ENCODE data around the gene AKTIP.
"Not testable (repeated sequence)": the region's sequence is repeated elsewhere in the genome, so short reads cannot be mapped to it uniquely, and the experiment has no call there.

Gene AKTIP

GRCh38 chr16:53502331-53503269, at the start of gene AKTIP:
AKTIP (minus strand) TSS chr16:53503209; CDS start chr16:53500259, 2,950 bp downstream.
- DNase-seq, result peak in 1 of 2 donors; percentile 28

DNA sequence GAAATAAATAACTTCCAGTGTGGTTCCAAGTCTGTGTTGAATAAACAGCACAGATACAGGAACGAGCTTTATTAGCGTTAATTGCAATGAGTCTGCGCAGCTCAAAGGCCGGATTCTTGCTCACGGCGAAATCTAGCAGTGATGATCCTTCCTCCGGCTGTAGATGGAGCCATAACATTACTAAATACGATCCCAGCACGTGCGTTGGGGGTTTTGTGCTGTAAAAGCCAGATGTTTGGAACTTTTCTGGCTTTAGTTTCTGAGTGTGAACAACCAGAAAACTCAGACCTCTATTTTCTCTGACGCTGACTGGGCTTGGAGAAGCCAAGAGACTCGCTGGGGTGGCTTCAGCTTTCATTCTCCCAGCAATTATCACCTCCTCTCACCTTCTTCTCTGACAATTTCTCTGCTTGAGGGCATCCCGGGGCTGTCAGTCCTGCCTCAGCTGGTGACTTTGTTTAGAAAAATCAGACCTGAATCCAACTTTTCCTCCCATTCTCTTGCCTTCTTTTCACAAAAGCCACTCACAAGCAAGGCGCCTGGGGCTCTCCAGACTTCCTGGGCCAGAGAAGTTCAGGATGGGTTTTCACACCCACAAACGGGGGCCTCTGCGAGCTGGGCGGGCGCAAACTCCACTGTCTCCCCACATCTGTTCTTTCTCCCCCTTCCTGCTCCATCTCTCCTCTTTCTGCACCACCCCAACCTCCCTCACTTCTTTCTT, 47.1 kb upstream of the AKTIP start:
- peak; percentile 34 to 47 for DNase-seq

GRCh38 chr16:53546988-53547391, 44.0 kb upstream of the AKTIP start:
- no peak for DNase-seq

GRCh38 chr16:53545433-53545832, 42.4 kb upstream of the AKTIP start:
- DNase-seq, result peak; percentile 31 to 37

DNA sequence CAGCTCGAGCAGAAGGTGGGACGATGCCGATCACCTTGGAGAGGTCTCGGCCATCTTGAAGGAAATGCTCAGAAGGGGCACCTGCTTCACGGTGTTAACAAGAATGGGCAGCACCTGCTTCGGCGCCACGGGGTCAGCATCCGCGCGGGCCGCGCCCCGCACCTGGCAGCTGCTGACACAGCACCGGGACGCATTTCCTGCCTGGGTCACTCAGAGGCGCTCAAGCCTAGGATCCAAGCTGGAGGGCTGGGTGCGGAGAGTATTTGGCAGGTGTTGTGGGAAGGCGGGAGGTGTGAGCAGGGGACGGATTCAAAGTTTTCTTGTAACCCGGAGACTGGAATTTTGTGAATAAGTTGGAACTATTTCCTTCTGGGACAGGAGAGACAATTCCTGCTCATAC, 39.3 kb upstream of the AKTIP start:
- no peak for DNase-seq

- DNase-seq, result no peak
These were observed 38.3 kb upstream of the AKTIP start for GRCh38 chr16:53541326-53541725.

DNA sequence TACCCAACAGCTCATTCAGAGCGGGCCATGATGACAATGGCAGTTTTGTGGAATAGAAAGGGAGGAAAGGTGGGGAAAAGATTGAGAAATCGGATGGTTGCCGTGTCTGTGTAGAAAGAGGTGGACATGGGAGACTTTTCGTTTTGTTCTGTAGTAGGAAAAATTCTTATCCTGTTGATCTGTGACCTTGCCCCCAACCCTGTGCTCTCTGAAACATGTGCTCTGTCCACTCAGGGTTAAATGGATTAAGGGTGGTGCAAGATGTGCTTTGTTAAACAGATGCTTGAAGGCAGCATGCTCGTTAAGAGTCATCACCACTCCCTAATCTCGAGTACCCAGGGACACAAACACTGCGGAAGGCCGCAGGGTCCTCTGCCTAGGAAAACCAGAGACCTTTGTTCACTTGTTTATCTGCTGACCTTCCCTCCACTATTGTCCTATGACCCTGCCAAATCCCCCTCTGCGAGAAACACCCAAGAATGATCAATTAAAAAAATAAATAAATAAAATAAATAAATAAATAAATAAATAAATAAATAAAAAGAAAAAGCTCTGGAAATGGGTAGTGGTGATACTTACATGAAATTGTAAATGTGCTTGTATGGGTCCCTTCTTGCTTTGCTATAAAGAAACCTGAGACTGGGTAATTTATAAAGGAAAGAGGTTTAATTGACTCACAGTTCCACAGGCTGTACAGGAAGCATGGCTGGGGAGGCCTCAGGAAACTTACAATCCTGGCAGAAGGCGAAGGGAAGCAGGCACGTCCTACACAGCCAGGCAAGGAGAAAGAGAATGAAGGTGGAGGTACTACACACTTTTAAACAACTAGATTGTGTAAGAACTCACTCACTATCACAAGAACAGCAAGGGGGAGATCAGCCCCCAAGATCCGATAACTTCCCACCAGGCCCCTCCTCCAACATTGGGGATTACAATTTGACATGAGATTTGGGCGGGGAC, 37.0 kb upstream of the AKTIP start:
- DNase-seq, result not testable (repeated sequence)

GRCh38 chr16:53539346-53539745, 36.3 kb upstream of the AKTIP start:
- DNase-seq, result not testable (repeated sequence)

DNA sequence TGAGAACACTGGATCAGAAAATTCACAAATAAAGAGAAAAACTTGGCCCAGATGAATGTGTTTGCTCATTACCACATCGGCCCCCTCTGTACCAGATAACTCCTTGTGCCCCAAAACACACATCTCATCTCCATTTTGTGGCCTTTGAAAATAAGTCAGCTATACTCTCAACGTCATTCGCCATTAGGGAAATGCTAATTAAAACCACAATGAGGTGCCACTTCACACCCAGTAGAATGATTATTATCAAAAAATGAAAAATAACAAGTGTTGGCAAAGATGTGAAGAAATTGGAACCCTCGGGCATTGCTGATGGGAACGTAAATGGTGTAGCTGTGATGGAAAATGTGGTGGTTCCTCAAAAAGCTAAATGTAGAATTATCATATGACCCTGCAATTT, 34.6 kb upstream of the AKTIP start:
- no peak for DNase-seq

GRCh38 chr16:53534206-53534605, 31.2 kb upstream of the AKTIP start:
- DNase-seq, result no peak

- no peak for DNase-seq
These were observed 27.7 kb upstream of the AKTIP start for GRCh38 chr16:53530741-53531140.

DNA sequence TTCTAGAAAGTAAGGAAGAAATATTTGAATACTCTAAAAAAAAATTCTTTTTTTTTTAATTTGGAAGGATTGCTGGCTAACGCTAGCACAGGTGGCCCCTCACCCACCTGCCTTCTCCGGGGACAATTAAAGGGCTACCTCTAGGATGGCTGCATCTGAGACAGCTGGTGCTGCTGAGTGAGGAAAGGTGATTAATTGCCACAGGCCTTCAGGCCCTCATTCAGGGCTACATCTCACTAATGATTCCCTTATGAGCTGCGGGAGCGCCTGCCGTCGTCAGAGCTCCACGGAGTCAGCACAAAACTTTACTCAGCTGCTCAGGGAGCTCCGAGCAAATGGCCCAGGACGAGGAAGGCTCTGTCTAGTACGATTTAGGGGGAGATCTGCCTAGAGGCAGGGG, 27.0 kb upstream of the AKTIP start:
- no peak for DNase-seq

DNA sequence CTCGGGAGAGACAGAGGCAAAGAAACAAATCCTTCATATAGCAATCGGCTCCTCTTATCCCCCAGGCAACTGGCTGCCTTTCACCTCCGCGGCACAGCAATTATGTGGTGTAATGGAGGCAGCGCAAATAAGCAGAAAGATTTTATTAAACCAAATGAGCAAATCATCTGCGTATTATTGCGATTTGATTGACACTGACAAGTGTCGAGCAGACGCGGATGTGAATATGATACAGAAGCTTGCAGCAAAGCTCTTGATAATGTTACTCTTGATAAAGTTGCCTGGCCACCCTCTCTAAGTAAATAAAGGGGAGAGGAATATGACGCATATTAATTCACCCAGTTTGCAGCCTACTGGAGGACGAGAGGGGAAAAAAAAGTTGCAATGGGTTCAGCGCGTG, 26.5 kb upstream of the AKTIP start:
- no peak for DNase-seq

DNA sequence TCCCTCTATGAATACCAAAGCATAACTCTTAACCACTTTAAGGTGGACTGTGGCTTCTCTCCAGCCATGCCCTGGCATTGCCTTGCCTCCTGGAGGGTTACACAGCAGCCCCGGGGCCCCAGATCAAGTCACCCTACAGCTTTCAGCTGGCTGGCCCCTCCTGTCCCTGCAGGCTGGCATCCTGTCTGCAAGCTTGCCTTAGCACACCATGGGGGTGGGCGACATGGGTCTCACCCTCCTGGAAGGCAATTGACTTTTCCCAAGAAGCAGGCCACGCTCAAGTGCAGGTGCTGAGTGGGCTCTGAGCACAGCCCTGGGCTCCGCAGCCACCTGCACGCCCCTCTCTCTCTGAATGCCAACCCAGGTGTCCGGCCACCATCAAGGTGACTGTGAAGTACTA, 25.8 kb upstream of the AKTIP start:
- DNase-seq, result no peak

DNA sequence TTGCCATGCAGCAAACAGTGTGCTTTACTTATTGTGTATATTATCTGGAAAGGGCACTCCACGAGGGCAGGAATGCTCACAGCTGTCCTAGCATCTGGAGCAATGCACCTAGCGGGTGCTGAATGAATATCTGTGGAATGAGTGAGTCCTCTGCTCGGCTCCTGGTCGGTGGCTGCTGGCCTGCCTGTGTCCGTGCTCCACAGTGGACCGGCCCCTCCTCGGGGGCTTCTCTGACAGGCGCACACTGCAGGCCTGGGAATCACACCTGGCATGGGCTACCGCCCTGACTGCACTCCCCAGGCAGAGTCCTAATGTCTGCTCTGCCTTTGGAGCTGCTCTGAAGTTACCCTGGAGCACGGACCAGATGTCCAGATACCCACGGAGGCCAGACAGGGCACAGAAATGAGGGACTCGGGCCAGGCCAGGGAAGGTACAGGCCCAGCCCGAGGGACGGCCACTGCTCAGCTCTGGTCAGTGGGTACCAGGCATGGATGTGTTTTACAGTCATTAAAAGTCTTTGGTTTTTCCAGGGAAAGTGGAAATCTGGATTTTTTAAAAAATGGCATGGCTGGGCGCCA, 21.1 kb upstream of the AKTIP start:
- DNase-seq, result no peak

GRCh38 chr16:53523126-53523804, 20.3 kb upstream of the AKTIP start:
- DNase-seq, result no peak

DNA sequence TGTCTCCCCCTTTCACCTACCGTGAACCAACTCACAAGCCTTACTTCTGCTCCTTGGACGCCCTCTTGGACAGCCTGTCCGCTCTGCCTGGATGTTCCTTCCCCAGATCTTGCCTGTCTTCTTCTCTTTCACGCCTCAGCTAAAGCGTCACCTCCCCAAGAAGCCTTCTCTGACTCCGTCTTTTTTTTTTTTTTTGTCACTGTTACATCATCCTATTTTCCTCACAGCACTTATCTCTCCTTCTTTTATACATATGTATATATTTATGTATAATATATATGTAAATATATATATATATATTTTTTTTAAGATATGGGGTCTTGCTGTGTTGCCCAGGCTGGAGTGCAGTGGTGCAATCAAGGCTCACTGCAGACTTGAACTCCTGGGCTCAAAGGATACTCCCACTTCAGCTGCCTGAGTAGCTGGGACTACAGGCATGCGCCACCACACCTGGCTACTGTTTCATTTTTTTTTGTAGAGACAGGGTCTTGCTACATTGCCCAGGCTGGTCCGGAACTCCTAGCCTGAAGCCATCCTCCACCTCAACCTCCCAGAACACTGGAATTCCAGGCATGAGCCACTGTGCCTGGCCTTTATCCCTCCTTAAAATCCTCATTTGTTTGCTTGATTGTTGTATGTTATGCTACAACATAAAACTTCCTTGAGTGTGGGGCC, 16.5 kb upstream of the AKTIP start:
- no peak for DNase-seq

DNA sequence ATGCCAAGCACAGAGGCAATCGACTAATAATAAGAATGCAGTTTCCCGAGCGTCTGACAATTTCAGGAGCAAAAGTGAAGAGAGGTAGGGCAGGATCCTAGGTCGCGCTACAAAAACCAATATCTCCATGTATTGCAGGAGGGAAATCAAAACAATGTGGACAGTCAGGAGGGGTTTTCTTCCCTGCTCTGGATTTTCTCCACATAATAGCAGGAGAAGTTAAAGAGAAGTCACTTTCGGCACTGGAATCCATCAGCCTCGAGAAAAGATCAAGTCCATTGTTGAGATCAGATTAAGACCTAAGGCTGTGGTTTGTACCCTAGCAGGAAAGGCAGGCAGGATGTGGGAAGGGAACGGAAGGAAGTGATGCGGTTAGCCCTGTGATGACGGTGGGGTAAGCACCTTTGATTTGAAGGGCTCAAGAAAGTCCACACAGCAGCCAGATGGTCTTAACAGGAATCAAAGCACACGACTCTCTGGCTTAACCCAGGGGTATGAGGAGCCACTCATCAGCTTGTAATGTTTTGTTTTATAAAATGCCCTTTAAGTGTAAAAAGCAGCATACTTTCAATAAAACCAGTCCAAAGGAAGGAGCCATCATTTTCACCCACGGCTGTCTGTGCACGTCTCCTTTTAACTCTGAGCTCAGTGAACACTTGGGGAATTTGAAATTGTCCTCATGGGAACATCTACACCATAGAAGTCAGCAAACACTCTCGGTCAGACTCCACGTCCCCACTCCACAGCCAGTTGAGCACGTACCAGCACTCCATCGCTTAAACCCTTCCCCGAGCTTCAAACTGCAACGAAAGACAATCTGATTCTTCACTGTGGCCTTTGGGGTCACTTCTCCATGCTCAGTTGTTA, 15.8 kb upstream of the AKTIP start:
- DNase-seq, result peak; percentile 61 to 63

DNA sequence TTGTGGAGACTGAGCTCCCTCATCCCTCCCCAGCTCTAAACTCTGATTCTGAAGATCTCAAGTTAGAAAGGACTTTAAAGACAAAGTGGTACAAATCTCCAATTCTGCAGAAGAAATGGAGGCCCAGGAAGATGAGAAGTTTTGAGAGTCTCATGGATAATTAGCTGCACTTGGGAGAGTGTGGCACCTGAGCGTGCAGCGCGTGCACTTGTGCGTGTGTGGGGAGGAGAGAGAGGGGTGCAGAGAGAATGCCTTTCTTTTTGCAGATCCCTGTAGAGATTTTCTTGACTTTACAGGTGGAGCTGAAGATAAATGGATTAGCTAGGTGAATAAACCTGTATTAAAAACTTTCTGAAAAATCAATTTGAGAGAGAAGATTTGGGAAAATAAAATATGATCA, 14.8 kb upstream of the AKTIP start:
- DNase-seq, result no peak

DNA sequence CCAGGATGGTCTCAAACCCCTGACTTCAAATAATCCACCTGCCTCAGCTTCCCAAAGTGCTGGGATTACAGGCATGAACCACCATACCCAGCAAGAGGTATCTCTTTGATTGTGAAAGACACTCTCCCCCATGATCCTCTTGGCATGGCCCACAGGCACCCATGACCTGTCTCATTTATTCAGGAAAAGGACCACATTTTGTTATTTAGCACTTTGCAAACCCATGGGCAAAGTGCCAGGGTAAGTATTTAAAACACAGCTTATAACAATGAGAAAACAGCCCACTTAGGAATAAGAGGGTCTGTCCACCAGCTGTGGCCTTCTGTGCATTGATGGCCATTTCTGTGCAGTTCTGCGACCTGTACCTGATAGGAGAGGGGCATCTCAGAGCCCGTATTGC, 12.8 kb upstream of the AKTIP start:
- no peak for DNase-seq
